Measurements from ENCODE around the gene SLC39A7.
A peak's percentile ranks its signal among the peaks of the same experiment; 100 is the strongest.

SLC39A7 gene

DNA sequence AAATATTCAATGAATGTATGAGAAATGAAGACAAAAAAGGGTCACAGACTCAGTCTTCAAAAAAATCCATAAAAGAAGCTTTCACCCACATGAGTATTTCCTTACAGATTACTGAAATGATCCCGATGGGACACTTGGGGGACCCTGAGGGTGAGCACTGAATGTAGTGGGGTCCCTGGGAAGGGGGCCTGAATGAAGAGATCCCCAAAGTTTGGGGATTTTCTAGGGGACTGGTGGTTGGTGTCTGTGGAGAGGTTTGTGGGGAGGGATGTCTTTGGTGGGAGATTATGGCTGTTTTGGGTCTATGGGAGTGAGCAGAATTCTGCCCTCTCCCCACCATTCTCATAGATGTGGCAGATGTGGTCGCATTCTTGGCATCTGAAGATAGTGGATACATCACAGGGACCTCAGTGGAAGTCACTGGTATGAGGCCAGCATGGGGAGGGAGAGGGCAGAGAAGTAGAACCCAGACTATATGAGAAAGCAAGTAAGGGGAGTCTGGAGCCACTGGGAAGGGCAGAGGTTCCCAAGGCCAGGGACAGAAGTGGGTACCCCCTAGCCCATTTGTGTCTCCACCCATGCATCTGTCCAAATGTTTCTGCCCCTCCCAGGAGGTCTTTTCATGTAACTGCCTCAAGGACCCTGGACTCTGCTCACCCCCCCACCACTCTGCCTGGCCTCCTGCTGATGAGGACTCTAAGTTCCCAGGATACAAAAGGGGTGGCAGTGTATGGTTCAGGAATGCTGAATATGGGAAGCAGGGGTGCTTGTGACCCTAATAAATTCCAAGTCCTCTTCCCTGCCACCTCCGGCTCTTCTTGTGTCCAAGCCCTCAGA lies 5.6 kb downstream of the SLC39A7 start:
- DNase-seq (ENCODE audit: low read depth in 1 of 2, low spot score in 1 of 2) = no peak
- H3K27ac ChIP-seq (replicated peaks) = no peak overlapping the region

GRCh38 chr6:33206864-33207551 lies 6.3 kb downstream of the SLC39A7 start:
- peak overlapping the region; percentile 80 for H3K4me3 ChIP-seq (replicated peaks; ENCODE audit: insufficient read depth, low read length)
- no peak for TF ChIP-seq GABPA (IDR thresholded peaks at IDR 0.05; ENCODE audit: low read depth)
- TF ChIP-seq, protein P1, sequence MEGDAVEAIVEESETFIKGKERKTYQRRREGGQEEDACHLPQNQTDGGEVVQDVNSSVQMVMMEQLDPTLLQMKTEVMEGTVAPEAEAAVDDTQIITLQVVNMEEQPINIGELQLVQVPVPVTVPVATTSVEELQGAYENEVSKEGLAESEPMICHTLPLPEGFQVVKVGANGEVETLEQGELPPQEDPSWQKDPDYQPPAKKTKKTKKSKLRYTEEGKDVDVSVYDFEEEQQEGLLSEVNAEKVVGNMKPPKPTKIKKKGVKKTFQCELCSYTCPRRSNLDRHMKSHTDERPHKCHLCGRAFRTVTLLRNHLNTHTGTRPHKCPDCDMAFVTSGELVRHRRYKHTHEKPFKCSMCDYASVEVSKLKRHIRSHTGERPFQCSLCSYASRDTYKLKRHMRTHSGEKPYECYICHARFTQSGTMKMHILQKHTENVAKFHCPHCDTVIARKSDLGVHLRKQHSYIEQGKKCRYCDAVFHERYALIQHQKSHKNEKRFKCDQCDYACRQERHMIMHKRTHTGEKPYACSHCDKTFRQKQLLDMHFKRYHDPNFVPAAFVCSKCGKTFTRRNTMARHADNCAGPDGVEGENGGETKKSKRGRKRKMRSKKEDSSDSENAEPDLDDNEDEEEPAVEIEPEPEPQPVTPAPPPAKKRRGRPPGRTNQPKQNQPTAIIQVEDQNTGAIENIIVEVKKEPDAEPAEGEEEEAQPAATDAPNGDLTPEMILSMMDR (IDR thresholded peaks at IDR 0.05; ENCODE audit: insufficient read depth, low read length) = no peak
- TF ChIP-seq POLR2AphosphoS5 (IDR thresholded peaks at IDR 0.05; ENCODE audit: low read depth) = no peak
- TF ChIP-seq, protein P2, sequence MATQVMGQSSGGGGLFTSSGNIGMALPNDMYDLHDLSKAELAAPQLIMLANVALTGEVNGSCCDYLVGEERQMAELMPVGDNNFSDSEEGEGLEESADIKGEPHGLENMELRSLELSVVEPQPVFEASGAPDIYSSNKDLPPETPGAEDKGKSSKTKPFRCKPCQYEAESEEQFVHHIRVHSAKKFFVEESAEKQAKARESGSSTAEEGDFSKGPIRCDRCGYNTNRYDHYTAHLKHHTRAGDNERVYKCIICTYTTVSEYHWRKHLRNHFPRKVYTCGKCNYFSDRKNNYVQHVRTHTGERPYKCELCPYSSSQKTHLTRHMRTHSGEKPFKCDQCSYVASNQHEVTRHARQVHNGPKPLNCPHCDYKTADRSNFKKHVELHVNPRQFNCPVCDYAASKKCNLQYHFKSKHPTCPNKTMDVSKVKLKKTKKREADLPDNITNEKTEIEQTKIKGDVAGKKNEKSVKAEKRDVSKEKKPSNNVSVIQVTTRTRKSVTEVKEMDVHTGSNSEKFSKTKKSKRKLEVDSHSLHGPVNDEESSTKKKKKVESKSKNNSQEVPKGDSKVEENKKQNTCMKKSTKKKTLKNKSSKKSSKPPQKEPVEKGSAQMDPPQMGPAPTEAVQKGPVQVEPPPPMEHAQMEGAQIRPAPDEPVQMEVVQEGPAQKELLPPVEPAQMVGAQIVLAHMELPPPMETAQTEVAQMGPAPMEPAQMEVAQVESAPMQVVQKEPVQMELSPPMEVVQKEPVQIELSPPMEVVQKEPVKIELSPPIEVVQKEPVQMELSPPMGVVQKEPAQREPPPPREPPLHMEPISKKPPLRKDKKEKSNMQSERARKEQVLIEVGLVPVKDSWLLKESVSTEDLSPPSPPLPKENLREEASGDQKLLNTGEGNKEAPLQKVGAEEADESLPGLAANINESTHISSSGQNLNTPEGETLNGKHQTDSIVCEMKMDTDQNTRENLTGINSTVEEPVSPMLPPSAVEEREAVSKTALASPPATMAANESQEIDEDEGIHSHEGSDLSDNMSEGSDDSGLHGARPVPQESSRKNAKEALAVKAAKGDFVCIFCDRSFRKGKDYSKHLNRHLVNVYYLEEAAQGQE (IDR thresholded peaks at IDR 0.05; ENCODE audit: insufficient replicate concordance, low read depth) = no peak
- no peak for TF ChIP-seq SPI1 (IDR thresholded peaks at IDR 0.05; ENCODE audit: borderline replicate concordance, low read depth)
- DNase-seq (ENCODE audit: low read depth in 1 of 2, low spot score in 1 of 2) = no peak
- no peak overlapping the region for H3K27ac ChIP-seq (replicated peaks)
- no peaks in the 10 kb centered on the region for H3K27me3 ChIP-seq (ENCODE audit: insufficient read depth, poor library complexity, severe bottlenecking)

More for the DNA sequence above, 5.6 kb downstream of the SLC39A7 start:
- Histone ChIP-seq H3K4me3 (replicated peaks; ENCODE audit: insufficient read depth, low read length) (no peak overlapping the region), H3K27me3 (ENCODE audit: insufficient read depth, poor library complexity, severe bottlenecking) (no peaks in the 10 kb centered on the region)
- no peak for TF ChIP-seq POLR2AphosphoS5 (IDR thresholded peaks at IDR 0.05; ENCODE audit: low read depth)
- TF ChIP-seq, protein P2 (IDR thresholded peaks at IDR 0.05; ENCODE audit: insufficient replicate concordance, low read depth) = no peak
- TF ChIP-seq, protein P1 (IDR thresholded peaks at IDR 0.05; ENCODE audit: insufficient read depth, low read length) = no peak

- TF ChIP-seq POLR2AphosphoS5 (IDR thresholded peaks at IDR 0.05; ENCODE audit: low read depth) (no peak), SPI1 (IDR thresholded peaks at IDR 0.05; ENCODE audit: borderline replicate concordance, low read depth) (no peak), GABPA (IDR thresholded peaks at IDR 0.05; ENCODE audit: low read depth) (no peak)
- TF ChIP-seq, protein P2 (IDR thresholded peaks at IDR 0.05; ENCODE audit: insufficient replicate concordance, low read depth) = no peak
- TF ChIP-seq, protein P1 (IDR thresholded peaks at IDR 0.05; ENCODE audit: insufficient read depth, low read length) = no peak
- Histone ChIP-seq H3K27ac (replicated peaks) (peak overlapping the region; percentile 89), H3K27me3 (ENCODE audit: insufficient read depth, poor library complexity, severe bottlenecking) (no peaks in the 10 kb centered on the region), H3K4me3 (replicated peaks; ENCODE audit: insufficient read depth, low read length) (peak overlapping the region; percentile 80)
- DNase-seq (ENCODE audit: low read depth in 1 of 2, low spot score in 1 of 2) = peak in 1 of 2 experiments; percentile 25
Measured at GRCh38 chr6:33207552-33208090, 7.0 kb downstream of the SLC39A7 start.

All from HL-60 (cell line).